H1 (cell line): ENCODE measurements around the gene XRCC6. TPM values are rescaled to one million over a fixed set of nuclear protein-coding genes. Genes with fewer than 3 reads are reported as not detected.

Experiments used
- USF2 ChIP-seq: IDR thresholded peaks from 2 replicates; pipeline ENCODE4 v1.6.1; 2011; ENCODE audit warnings: low read length, improper control_type of control experiment
- polyA plus RNA-seq, 7 experiments: library from polyadenylated mRNA; depleted of rRNA in 3 of 7; stranded (reverse) in 5 of 7; unstranded in 2 of 7; fragments of >200 nt in 5 of 7; fragments of 200-250 nt in 2 of 7; gene quantifications; 1 replicate in 5 of 7; 2 replicates in 1 of 7; 4 replicates in 1 of 7; pipeline versions ENCODE4 v1.2.1 to v1.2.3, GENCODE V29; 2011 to 2013; ENCODE audit warnings: missing spikeins in 2 of 7, mixed read lengths in 2 of 7
- total RNA-seq: library from RNA; stranded (reverse); fragmentation: NEBNext Ultra II Directional; extraction: Animal tissue kit (Norgen Biotek cat#: 25700); gene quantifications from 2 replicates; pipeline ENCODE4 v1.2.1, GENCODE V29; 2021

XRCC6 gene
- total and polyA plus RNA-seq, 2 of the 8 experiments (the other 6 are each of a cell fraction or from before 2014, with no cell fraction given), result 150 to 490 TPM

GRCh38 chr22:41695211-41695610 is 74.1 kb downstream of the XRCC6 start (continued):
- no peak for TF ChIP-seq USF2
